OCI-LY7 (cell line): ENCODE measurements around the gene PDAP1. TPM values are rescaled to one million over a fixed set of nuclear protein-coding genes. Genes with fewer than 3 reads are reported as not detected.

Experiments used
- BruUV-seq: library from RNA; stranded (reverse); fragments of 400-500 nt; replicated peaks from 2 replicates; lab custom pipeline; 2021; lab: Mats Ljungman, UMichigan
- CTCF ChIA-PET: fragments of 300-600 bp; sonication (Branson Sonifier 250); formaldehyde crosslinking; loops from one replicate; lab custom pipeline; 2022; ENCODE audit warnings: antibody characterized with exemption; ENCODE audit not compliant: unreplicated experiment; lab: Charles Lee
- POLR2A ChIA-PET: fragments of 300-600 bp; sonication (Branson Sonifier 250); formaldehyde crosslinking; loops from one replicate; lab custom pipeline; 2022; ENCODE audit warnings: antibody characterized with exemption; lab: Charles Lee
- DNase-seq: peaks from one replicate; pipeline ENCODE4 v3.0.0-alpha.2; 2015; ENCODE audit warnings: low spot score
- H2AFZ ChIP-seq: fragments of 200-600 bp; sonication (generic), shearing (Covaris generic); 2 replicates; pipeline ENCODE4 v1.6.1; 2014; ENCODE audit warnings: mild to moderate bottlenecking, antibody characterized with exemption, low read length, moderate library complexity
- H3K27ac ChIP-seq: fragments of 200-600 bp; sonication (generic); 2 replicates; pipeline ENCODE4 v1.5.1; 2014; ENCODE audit warnings: mixed run types, low read depth, mild to moderate bottlenecking, moderate library complexity, low read length, inconsistent platforms; ENCODE audit not compliant: poor library complexity, severe bottlenecking
- H3K36me3 ChIP-seq: fragments of 200-600 bp; sonication (generic); 2 replicates; pipeline ENCODE4 v1.6.1; 2014; ENCODE audit warnings: mild to moderate bottlenecking, antibody characterized with exemption, low read length, moderate library complexity, mixed read lengths; ENCODE audit not compliant: insufficient read depth
- H3K4me1 ChIP-seq: fragments of 200-600 bp; sonication (generic); 2 replicates; pipeline ENCODE4 v1.5.1; 2014; ENCODE audit warnings: mild to moderate bottlenecking, low read length; ENCODE audit not compliant: insufficient read depth, poor library complexity, severe bottlenecking
- H3K4me2 ChIP-seq: fragments of 200-600 bp; sonication (generic); 2 replicates; pipeline ENCODE4 v1.6.1; 2014; ENCODE audit warnings: mild to moderate bottlenecking, low read length
- H3K4me3 ChIP-seq: fragments of 200-600 bp; sonication (generic); 2 replicates; pipeline ENCODE4 v1.5.1; 2014; ENCODE audit warnings: mild to moderate bottlenecking, low read depth, low read length; ENCODE audit not compliant: poor library complexity, severe bottlenecking
- H3K79me2 ChIP-seq: fragments of 200-600 bp; sonication (generic); 2 replicates; pipeline ENCODE4 v1.6.1; 2016; ENCODE audit warnings: low read depth, mild to moderate bottlenecking, low read length, moderate library complexity, mixed read lengths; ENCODE audit not compliant: insufficient read depth
- H3K9me2 ChIP-seq: fragments of 200-600 bp; sonication (generic); 2 replicates; pipeline ENCODE4 v1.6.1; 2016; ENCODE audit warnings: mild to moderate bottlenecking, low read length, mixed read lengths; ENCODE audit not compliant: insufficient read depth
- H3K9me3 ChIP-seq: fragments of 200-600 bp; sonication (generic); 2 replicates; pipeline ENCODE4 v1.6.1; 2014; ENCODE audit warnings: mild to moderate bottlenecking, mixed run types, low read length, mixed read lengths
- H4K20me1 ChIP-seq: fragments of 200-600 bp; sonication (generic); 2 replicates; pipeline ENCODE4 v1.6.1; 2014; ENCODE audit warnings: mild to moderate bottlenecking, antibody characterized with exemption, low read length, moderate library complexity, mixed read lengths; ENCODE audit not compliant: insufficient read depth
- CTCF ChIP-seq: fragments of 200-600 bp; sonication (generic); conservative IDR thresholded peaks from 2 replicates; pipeline ENCODE4 v1.5.1; 2014; ENCODE audit warnings: mild to moderate bottlenecking, antibody characterized with exemption, low read length, moderate library complexity, mixed read lengths
- EZH2phosphoT487 ChIP-seq: fragments of 200-600 bp; sonication (generic); IDR thresholded peaks from 2 replicates; pipeline ENCODE4 v1.6.1; 2018; ENCODE audit warnings: low read depth, borderline replicate concordance, mild to moderate bottlenecking, mixed run types, antibody characterized with exemption, low read length, moderate library complexity, mixed read lengths
- intact Hi-C: fragments of 100-400 bp; cut with micrococcal nuclease; formaldehyde crosslinking; loops from one replicate; pipeline ENCODE4 v1.10.0; 2022; ENCODE audit not compliant: unreplicated experiment
- total RNA-seq, 2 experiments: library from RNA; depleted of rRNA in 1 of 2; stranded (reverse); fragments of >200 nt in 1 of 2; shearing (Covaris generic) in 1 of 2; gene quantifications; 2 replicates each; pipeline ENCODE4 v1.2.3, GENCODE V29; 2014 to 2022

The PDAP1 gene
- total RNA-seq, 2 experiments from 2014 or later: 33.7 to 135 TPM

DNA sequence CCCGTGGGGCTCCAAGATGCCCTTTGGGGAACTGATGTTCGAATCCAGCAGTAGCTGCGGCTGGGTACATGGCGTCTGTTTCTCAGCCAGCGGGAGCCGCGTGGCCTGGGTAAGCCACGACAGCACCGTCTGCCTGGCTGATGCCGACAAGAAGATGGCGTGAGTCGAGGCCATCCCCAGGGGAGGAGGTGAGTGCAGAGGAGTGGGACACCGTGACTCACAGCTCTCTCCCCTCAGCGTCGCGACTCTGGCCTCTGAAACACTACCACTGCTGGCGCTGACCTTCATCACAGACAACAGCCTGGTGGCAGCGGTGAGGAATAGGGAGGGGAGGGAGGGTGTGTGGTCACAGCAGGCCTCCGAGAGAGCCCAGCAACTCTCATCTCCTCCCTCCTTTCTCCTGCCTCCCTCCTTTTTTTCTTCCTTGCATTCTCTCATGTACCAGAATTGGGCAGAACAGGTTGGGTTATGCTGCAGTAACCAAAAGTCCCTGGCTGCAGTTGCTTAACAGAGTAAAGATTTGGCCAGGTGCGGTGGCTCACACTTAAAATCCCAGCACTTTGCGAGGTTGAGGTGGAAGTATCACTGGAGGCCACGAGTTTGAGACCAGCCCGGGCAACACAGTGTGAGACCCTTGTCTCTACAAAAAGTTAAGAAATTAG is 17.3 kb downstream of the PDAP1 start:
- ChIA-PET CTCF (no interaction called here), POLR2A (interaction anchor here (0.5 to 0.7 kb wide), 4 partner anchors 12 to 1475 kb away, joined by 3 to 4 read pairs (median 4); no protein-coding TSS in a partner anchor)
- peaks cover 94% of the 10 kb centered on the region for H3K36me3 ChIP-seq
- intact Hi-C loops: no loop called here
- H3K9me3 ChIP-seq: no peaks in the 10 kb centered on the region
- no peak overlapping the region for H2AFZ ChIP-seq
- BruUV-seq: no TSS peak
- no peak overlapping the region for H3K4me3 ChIP-seq
- H4K20me1 ChIP-seq: peaks cover 6% of the 10 kb centered on the region; the same call in 1 of the 2 replicates
- H3K4me2 ChIP-seq: no peak overlapping the region
- H3K4me1 ChIP-seq: peaks cover 15% of the 10 kb centered on the region
- DNase-seq: no peak
- no peak for TF ChIP-seq EZH2phosphoT487
- TF ChIP-seq CTCF: no peak
- H3K9me2 ChIP-seq: no peaks in the 10 kb centered on the region
- H3K79me2 ChIP-seq: no peaks in the 10 kb centered on the region
- no peak overlapping the region for H3K27ac ChIP-seq

DNA sequence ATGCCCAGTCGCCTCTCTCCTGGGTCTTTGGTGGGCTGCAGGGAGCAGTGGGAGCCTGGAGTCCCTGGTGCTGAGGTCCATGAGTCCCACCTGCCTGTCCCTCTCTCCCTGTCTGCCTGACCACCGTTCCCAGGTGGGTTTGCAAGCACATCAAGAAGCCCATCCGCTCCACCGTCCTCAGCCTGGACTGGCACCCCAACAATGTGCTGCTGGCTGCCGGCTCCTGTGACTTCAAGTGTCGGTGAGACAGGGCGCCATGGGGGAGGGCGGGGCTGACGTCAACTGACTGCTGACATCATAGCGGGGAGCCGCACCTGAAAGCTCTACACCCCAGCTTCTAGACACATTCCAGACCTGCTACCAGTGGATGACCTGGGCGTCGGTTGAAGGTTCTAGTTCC is 18.6 kb downstream of the PDAP1 start:
- Histone ChIP-seq H3K4me2 (no peak overlapping the region), H3K4me3 (no peak overlapping the region), H3K9me3 (no peaks in the 10 kb centered on the region), H3K79me2 (no peaks in the 10 kb centered on the region), H4K20me1 (peaks cover 3% of the 10 kb centered on the region; the same call in 1 of the 2 replicates), H3K27ac (no peak overlapping the region), H3K36me3 (peaks cover 88% of the 10 kb centered on the region), H3K4me1 (peaks cover 15% of the 10 kb centered on the region), H3K9me2 (no peaks in the 10 kb centered on the region), H2AFZ (no peak overlapping the region)
- no peak for DNase-seq
- ChIA-PET POLR2A (no interaction called here), CTCF (interaction anchor here (0.7 kb wide), 1 partner anchor 181 kb away, joined by 3 read pairs; no protein-coding TSS in a partner anchor)
- TF ChIP-seq CTCF (no peak), EZH2phosphoT487 (no peak)
- BruUV-seq: no TSS peak
- intact Hi-C loops: no loop called here

DNA sequence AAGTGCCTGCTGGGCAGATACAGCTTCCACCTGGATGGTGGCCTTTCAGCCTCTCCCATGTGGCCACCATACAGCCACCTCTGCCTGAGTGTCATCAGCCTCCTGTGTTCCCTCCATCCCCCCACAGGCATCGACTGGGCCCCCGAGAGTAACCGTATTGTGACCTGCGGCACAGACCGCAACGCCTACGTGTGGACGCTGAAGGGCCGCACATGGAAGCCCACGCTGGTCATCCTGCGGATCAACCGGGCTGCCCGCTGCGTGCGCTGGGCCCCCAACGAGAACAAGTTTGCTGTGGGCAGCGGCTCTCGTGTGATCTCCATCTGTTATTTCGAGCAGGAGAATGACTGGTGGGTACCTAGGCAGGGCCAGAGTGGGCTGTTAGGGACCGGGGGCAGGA is 20.5 kb downstream of the PDAP1 start:
- Histone ChIP-seq H3K27ac (no peak overlapping the region), H3K36me3 (peaks cover 80% of the 10 kb centered on the region), H3K9me2 (no peaks in the 10 kb centered on the region), H2AFZ (no peak overlapping the region), H3K4me3 (no peak overlapping the region), H3K9me3 (no peaks in the 10 kb centered on the region), H4K20me1 (no peaks in the 10 kb centered on the region), H3K79me2 (peaks cover 17% of the 10 kb centered on the region; the same call in 1 of the 2 replicates), H3K4me1 (peaks cover 9% of the 10 kb centered on the region), H3K4me2 (no peak overlapping the region)
- CTCF ChIA-PET: no interaction called here
- BruUV-seq: no TSS peak
- intact Hi-C loops: loop anchor here (1.0 kb wide), 1 partner anchor 23 kb away; no protein-coding TSS in a partner anchor
- TF ChIP-seq EZH2phosphoT487 (no peak), CTCF (no peak)
- POLR2A ChIA-PET: interaction anchor here (1.7 kb wide), 1 partner anchor 21 kb away, joined by 4 read pairs; the partner anchor contains the start of genes BUD31 and PDAP1
- no peak for DNase-seq
